C4-2B (cell line): ENCODE data around the gene JAKMIP1.

Experiments
- ZFX ChIP-seq: fragments of 450-650 bp; IDR thresholded peaks from 2 replicates; pipeline ENCODE4 v1.6.1; 2017
- TF ChIP-seq, protein P1 (sequence below): fragments of 450-650 bp; conservative IDR thresholded peaks from 2 replicates; pipeline ENCODE4 v1.5.1; 2017; ENCODE audit warnings: mild to moderate bottlenecking

DNA sequence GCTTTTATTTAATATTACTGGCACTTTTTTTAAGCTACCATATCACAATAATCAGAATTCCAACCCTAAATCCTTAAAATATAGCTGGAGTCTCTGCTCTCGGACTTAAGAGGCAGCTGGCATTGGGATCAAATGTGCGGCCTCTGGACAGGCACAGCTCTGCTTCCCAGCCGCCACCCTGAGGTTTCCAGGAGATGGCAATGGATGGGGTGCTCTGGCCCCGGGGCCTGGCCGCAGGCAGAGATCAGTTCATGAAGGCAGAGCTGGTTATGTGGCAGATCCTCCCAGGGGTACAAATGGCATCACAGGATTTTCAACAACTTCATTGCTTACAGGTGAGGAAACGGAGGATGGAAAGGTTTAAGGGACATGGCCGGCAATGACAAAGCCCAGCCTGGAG is 57.8 kb downstream of the JAKMIP1 start:
- TF ChIP-seq, protein P1, sequence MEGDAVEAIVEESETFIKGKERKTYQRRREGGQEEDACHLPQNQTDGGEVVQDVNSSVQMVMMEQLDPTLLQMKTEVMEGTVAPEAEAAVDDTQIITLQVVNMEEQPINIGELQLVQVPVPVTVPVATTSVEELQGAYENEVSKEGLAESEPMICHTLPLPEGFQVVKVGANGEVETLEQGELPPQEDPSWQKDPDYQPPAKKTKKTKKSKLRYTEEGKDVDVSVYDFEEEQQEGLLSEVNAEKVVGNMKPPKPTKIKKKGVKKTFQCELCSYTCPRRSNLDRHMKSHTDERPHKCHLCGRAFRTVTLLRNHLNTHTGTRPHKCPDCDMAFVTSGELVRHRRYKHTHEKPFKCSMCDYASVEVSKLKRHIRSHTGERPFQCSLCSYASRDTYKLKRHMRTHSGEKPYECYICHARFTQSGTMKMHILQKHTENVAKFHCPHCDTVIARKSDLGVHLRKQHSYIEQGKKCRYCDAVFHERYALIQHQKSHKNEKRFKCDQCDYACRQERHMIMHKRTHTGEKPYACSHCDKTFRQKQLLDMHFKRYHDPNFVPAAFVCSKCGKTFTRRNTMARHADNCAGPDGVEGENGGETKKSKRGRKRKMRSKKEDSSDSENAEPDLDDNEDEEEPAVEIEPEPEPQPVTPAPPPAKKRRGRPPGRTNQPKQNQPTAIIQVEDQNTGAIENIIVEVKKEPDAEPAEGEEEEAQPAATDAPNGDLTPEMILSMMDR = no peak
- no peak for TF ChIP-seq ZFX
